Lung (tissue), 12 donors: ENCODE results near the gene RXRG. TPM values are rescaled to one million over a fixed set of nuclear protein-coding genes. Genes with fewer than 3 reads are reported as not detected.

Experiments
- ATAC-seq: fragments of 200-7000 bp; cut with Tn5 transposase; one replicate; pipeline ENCODE4 v1.9.1; 2020; ENCODE audit warnings: moderate number of reproducible peaks; ENCODE audit not compliant: insufficient read depth, low FRiP score
- DNase-seq, 3 donors: peaks; one replicate each; pipeline ENCODE4 v3.0.0-alpha.2; 2013 to 2017
- H3K27ac ChIP-seq, 2 donors: one replicate each; pipeline ENCODE4 v1.5.1; 2013; ENCODE audit warnings: mild to moderate bottlenecking in 2 of 2, moderate library complexity in 2 of 2, control low read depth in 1 of 2, inconsistent platforms in 1 of 2, low read depth in 1 of 2, low read length in 1 of 2
- H3K27me3 ChIP-seq, 3 donors: one replicate each; pipeline ENCODE4 v1.5.1; 2013; ENCODE audit warnings: low read length in 2 of 3; ENCODE audit not compliant: control insufficient read depth in 3 of 3, insufficient read depth in 3 of 3
- H3K36me3 ChIP-seq, 4 donors: one replicate each; pipeline ENCODE4 v1.5.1; 2013; ENCODE audit warnings: low read length in 4 of 4, mild to moderate bottlenecking in 1 of 4, moderate library complexity in 1 of 4; ENCODE audit not compliant: control insufficient read depth in 4 of 4, insufficient read depth in 4 of 4
- H3K4me1 ChIP-seq, 5 donors: one replicate each; pipeline ENCODE4 v1.5.1; 2013; ENCODE audit warnings: low read length in 5 of 5, mild to moderate bottlenecking in 2 of 5, moderate library complexity in 1 of 5; ENCODE audit not compliant: control insufficient read depth in 5 of 5, insufficient read depth in 5 of 5
- H3K4me3 ChIP-seq: one replicate; pipeline ENCODE4 v1.5.1; 2013; ENCODE audit warnings: mild to moderate bottlenecking, control low read depth, moderate library complexity
- H3K9ac ChIP-seq, 2 donors: one replicate each; pipeline ENCODE4 v1.5.1; 2013; ENCODE audit warnings: low read length in 2 of 2, control low read depth in 1 of 2; ENCODE audit not compliant: insufficient read depth in 1 of 2
- H3K9me3 ChIP-seq, 4 donors: one replicate each; pipeline ENCODE4 v1.5.1; 2013; ENCODE audit warnings: low read length in 3 of 4, mild to moderate bottlenecking in 1 of 4, moderate library complexity in 1 of 4; ENCODE audit not compliant: control insufficient read depth in 4 of 4, insufficient read depth in 3 of 4
- CTCF ChIP-seq: IDR thresholded peaks from 2 replicates; pipeline ENCODE4 v1.5.1; 2012; ENCODE audit warnings: mild to moderate bottlenecking; ENCODE audit errors: control extremely low read depth, extremely low read depth
- WGBS, 2 donors: extraction: QIAGEN DNeasy Blood & Tissue Kit; methylation state at CpG; one replicate each; pipeline ENCODE4 v1.1.7; 2013; 5-methylcytosine and 5-hydroxymethylcytosine counted together
- polyA plus RNA-seq, 2 donors: library from polyadenylated mRNA; stranded (reverse); fragments of 200-250 nt; gene quantifications; one replicate each; pipeline ENCODE4 v1.2.1, GENCODE V29; 2013
- total RNA-seq, 2 donors: library from RNA; depleted of rRNA in 1 of 2; stranded (reverse); fragments of >200 nt in 1 of 2; gene quantifications; one replicate each; pipeline ENCODE4 v1.2.1, GENCODE V29; 2014 to 2021
- donor health status: control.
- donor health status: control.
- donor health status: Bipolar disorder and iron deficiency.
- donor health status: healthy.
- donor health status: DM: yes; HTN: yes; CAD: no.

The RXRG gene
- total and polyA plus RNA-seq, 4 donors, result 0.55 to 3.0 (median 1.7) TPM

GRCh38 chr1:165424454-165425216, 20.3 kb downstream of the RXRG start:
- H3K4me1 ChIP-seq, result peaks cover 12 to 38% (median 18%) of the 10 kb centered on the region in 5 donors
- H3K27ac ChIP-seq, result peak overlapping the region in 1 of 2 donors; percentile 87
- peak; percentile 25 to 76 (median 69) for DNase-seq
- H3K9ac ChIP-seq, result peak overlapping the region in 1 of 2 donors; percentile 54
- TF ChIP-seq CTCF, result no peak
- 29 to 41% methylated on average over 10 of the region's 10 CpGs for WGBS, 2 donors
- H3K36me3 ChIP-seq, result peaks cover 0 to 4% (median 0%) of the 10 kb centered on the region in 4 donors
- no peaks in the 10 kb centered on the region for H3K9me3 ChIP-seq
- H3K27me3 ChIP-seq, result no peaks in the 10 kb centered on the region
- ATAC-seq, result no peak
- no peak overlapping the region for H3K4me3 ChIP-seq

GRCh38 chr1:165423136-165423535, 21.8 kb downstream of the RXRG start:
- no peak overlapping the region for H3K9ac ChIP-seq
- peak overlapping the region in 1 of 2 donors; percentile 55 for H3K27ac ChIP-seq
- peaks cover 0 to 4% (median 0%) of the 10 kb centered on the region in 4 donors for H3K36me3 ChIP-seq
- no peak overlapping the region for H3K4me3 ChIP-seq
- H3K4me1 ChIP-seq, result peaks cover 12 to 38% (median 18%) of the 10 kb centered on the region in 5 donors
- ATAC-seq, result no peak
- WGBS, 2 donors, result 64 to 69% methylated on average over 5 of the region's 5 CpGs
- TF ChIP-seq CTCF, result no peak
- peak; percentile 42 to 67 (median 42) for DNase-seq
- no peaks in the 10 kb centered on the region for H3K9me3 ChIP-seq
- no peaks in the 10 kb centered on the region for H3K27me3 ChIP-seq

- no peak overlapping the region for H3K4me3 ChIP-seq
- ATAC-seq, result no peak
Measured at GRCh38 chr1:165420655-165421054, 24.3 kb downstream of the RXRG start.

More at GRCh38 chr1:165420655-165421054, 24.3 kb downstream of the RXRG start:
- Histone ChIP-seq H3K36me3 (peaks cover 0 to 8% (median 2%) of the 10 kb centered on the region in 4 donors), H3K27ac (no peak overlapping the region), H3K4me1 (peaks cover 12 to 33% (median 16%) of the 10 kb centered on the region in 5 donors), H3K27me3 (no peaks in the 10 kb centered on the region), H3K9me3 (no peaks in the 10 kb centered on the region), H3K9ac (no peak overlapping the region)
- 88 to 89% methylated on average over 2 of the region's 2 CpGs for WGBS, 2 donors
- DNase-seq, result no peak
- TF ChIP-seq CTCF, result no peak
